HCT116 (cell line): ENCODE data around the gene GNG13. TPM values are rescaled to one million over a fixed set of nuclear protein-coding genes. Genes with fewer than 3 reads are reported as not detected.
"Not testable (repeated sequence)": the region's sequence is repeated elsewhere in the genome, so short reads cannot be mapped to it uniquely, and the experiment has no call there.

Experiments used
- ATAC-seq: fragments of 200-7000 bp; cut with Tn5 transposase; 2 replicates; pipeline ENCODE4 v1.9.1; 2020; ENCODE audit warnings: mild to moderate bottlenecking, moderate library complexity
- BruUV-seq: library from RNA; stranded (reverse); fragments of 400-500 nt; replicated peaks from 2 replicates; lab custom pipeline; 2021; lab: Mats Ljungman, UMichigan
- CTCF ChIA-PET: fragments of 300-600 bp; sonication (Branson Sonifier 250); formaldehyde crosslinking; loops from one replicate; lab custom pipeline; 2021; ENCODE audit warnings: antibody characterized with exemption; lab: Charles Lee
- POLR2A ChIA-PET: fragments of 300-600, 350-600 bp; sonication (Branson Sonifier 250); formaldehyde crosslinking; loops from one replicate; lab custom pipeline; 2021; ENCODE audit warnings: antibody characterized with exemption; lab: Charles Lee
- RAD21 ChIA-PET, 2 experiments: fragments of 300-600 bp; sonication (Branson Sonifier 250); formaldehyde crosslinking; loops; one replicate each; lab custom pipeline; 2023; ENCODE audit warnings: low total read pairs in 2 of 2; ENCODE audit not compliant: uncharacterized antibody in 2 of 2, unreplicated experiment in 2 of 2, low non-redundant PET in 1 of 2; lab: Charles Lee
- DNase-seq: peaks from one replicate; pipeline ENCODE4 v3.0.0-alpha.2; 2010; ENCODE audit warnings: low read depth, low spot score
- H2AFZ ChIP-seq: fragments of 200-600 bp; shearing (Covaris generic), sonication (generic); 2 replicates; pipeline ENCODE4 v1.6.1; 2017; ENCODE audit warnings: low read depth, mixed run types, mixed read lengths, antibody characterized with exemption, low read length; ENCODE audit not compliant: poor library complexity, severe bottlenecking
- H3K27ac ChIP-seq: 2 replicates; pipeline ENCODE4 v1.5.1; 2012; ENCODE audit warnings: low read depth, low read length
- H3K27me3 ChIP-seq: fragments of 200-600 bp; sonication (generic); 2 replicates; pipeline ENCODE4 v1.6.1; 2016; ENCODE audit warnings: mixed run types, low read length, mixed read lengths; ENCODE audit not compliant: insufficient read depth
- H3K36me3 ChIP-seq, 2 experiments: fragments of 200-500 bp in 1 of 2; fragments of 200-600 bp in 1 of 2; sonication (Bioruptor generic) in 1 of 2; sonication (generic) in 1 of 2; 2 replicates each; pipeline versions ENCODE4 v1.5.1 to v1.6.1; 2014 to 2016; ENCODE audit warnings: low read length in 2 of 2, inconsistent platforms in 1 of 2, mixed read lengths in 1 of 2, mixed run types in 1 of 2; ENCODE audit not compliant: insufficient read depth in 2 of 2, control insufficient read depth in 1 of 2
- H3K4me1 ChIP-seq, 2 experiments: fragments of 200-600 bp in 1 of 2; sonication (generic) in 1 of 2; 2 replicates each; pipeline versions ENCODE4 v1.5.1 to v1.6.1; 2012 to 2017; ENCODE audit warnings: low read length in 2 of 2, inconsistent platforms in 1 of 2, mild to moderate bottlenecking in 1 of 2, mixed read lengths in 1 of 2, mixed run types in 1 of 2, moderate library complexity in 1 of 2; ENCODE audit not compliant: insufficient read depth in 2 of 2, control insufficient read depth in 1 of 2
- H3K4me2 ChIP-seq: fragments of 200-600 bp; sonication (generic); 2 replicates; pipeline ENCODE4 v1.6.1; 2017; ENCODE audit warnings: mixed run types, low read length, mixed read lengths
- H3K4me3 ChIP-seq, 2 experiments: fragments of 200-600 bp in 1 of 2; sonication (generic) in 1 of 2; replicated peaks in 1 of 2; 2 replicates each; pipeline ENCODE4 v1.5.1; 2011 to 2016; ENCODE audit warnings: low read length in 2 of 2, control low read depth in 1 of 2, low read depth in 1 of 2, mild to moderate bottlenecking in 1 of 2, mixed read lengths in 1 of 2, mixed run types in 1 of 2
- H3K79me2 ChIP-seq: fragments of 200-600 bp; sonication (generic); 2 replicates; pipeline ENCODE4 v1.6.1; 2017; ENCODE audit warnings: mild to moderate bottlenecking, mixed run types, low read length, moderate library complexity, mixed read lengths; ENCODE audit not compliant: insufficient read depth
- H3K9ac ChIP-seq: fragments of 200-600 bp; sonication (generic); 2 replicates; pipeline ENCODE4 v1.6.1; 2016; ENCODE audit warnings: low read length, mixed read lengths
- H3K9me2 ChIP-seq: fragments of 200-600 bp; sonication (generic), shearing (Covaris generic); 2 replicates; pipeline ENCODE4 v1.6.1; 2017; ENCODE audit warnings: mixed run types, mild to moderate bottlenecking, moderate library complexity; ENCODE audit not compliant: insufficient read depth
- H3K9me3 ChIP-seq, 2 experiments: fragments of 200-500 bp in 1 of 2; fragments of 200-600 bp in 1 of 2; sonication (Bioruptor generic) in 1 of 2; sonication (generic) in 1 of 2; 2 replicates each; pipeline ENCODE4 v1.6.1; 2014 to 2017; ENCODE audit warnings: low read length in 2 of 2, mixed read lengths in 2 of 2, inconsistent platforms in 1 of 2, low read depth in 1 of 2, mild to moderate bottlenecking in 1 of 2, mixed run types in 1 of 2, moderate library complexity in 1 of 2; ENCODE audit not compliant: control insufficient read depth in 1 of 2, insufficient read depth in 1 of 2
- H4K20me1 ChIP-seq: fragments of 200-600 bp; sonication (generic), shearing (Covaris generic); 2 replicates; pipeline ENCODE4 v1.6.1; 2017; ENCODE audit warnings: mixed run types, mild to moderate bottlenecking, moderate library complexity; ENCODE audit not compliant: insufficient read depth
- ELF1 ChIP-seq: IDR thresholded peaks from 2 replicates; pipeline ENCODE4 v1.6.1; 2012; ENCODE audit warnings: low read depth, borderline replicate concordance
- EZH2 ChIP-seq: fragments of 200-600 bp; sonication (generic); IDR thresholded peaks from 2 replicates; pipeline ENCODE4 v1.6.1; 2017; ENCODE audit warnings: antibody characterized with exemption, mixed run types
- POLR2A ChIP-seq: IDR thresholded peaks from 2 replicates; pipeline ENCODE4 v1.7.0; 2011; ENCODE audit warnings: borderline replicate concordance; ENCODE audit not compliant: insufficient read depth, insufficient read length; ENCODE audit errors: extremely low read depth
- RAD21 ChIP-seq: IDR thresholded peaks from 2 replicates; pipeline ENCODE4 v1.6.1; 2012; ENCODE audit warnings: low read depth, mild to moderate bottlenecking
- SP1 ChIP-seq: IDR thresholded peaks from 2 replicates; pipeline ENCODE4 v1.6.1; 2012; ENCODE audit warnings: low read depth
- ZFX ChIP-seq: fragments of 450-650 bp; IDR thresholded peaks from 2 replicates; pipeline ENCODE4 v1.6.1; 2017
- intact Hi-C: fragments of 100-400 bp; cut with micrococcal nuclease; formaldehyde crosslinking; loops from 2 replicates; pipeline ENCODE4 v1.10.0; 2022
- total RNA-seq: library from RNA; stranded (reverse); gene quantifications from one replicate; pipeline ENCODE4 v1.2.1, GENCODE V29; 2021; ENCODE audit not compliant: unreplicated experiment

The GNG13 gene
- total RNA-seq, 1 experiment from 2014 or later: not detected

- POLR2A ChIA-PET: no interaction called here
- no peak for DNase-seq
- peak; percentile 29 for ATAC-seq
Measured at GRCh38 chr16:777826-778225, 22.7 kb downstream of the GNG13 start.

GRCh38 chr16:776824-777223 is 23.7 kb downstream of the GNG13 start:
- ChIA-PET RAD21 (no interaction called here), CTCF (interaction anchor here (0.7 to 1.3 kb wide), 2 partner anchors 9 to 57 kb away, joined by 3 to 4 read pairs; no protein-coding TSS in a partner anchor), POLR2A (interaction anchor here (0.6 to 0.7 kb wide), 2 partner anchors 16 to 57 kb away, joined by 3 read pairs; no protein-coding TSS in a partner anchor)
- ATAC-seq: no peak
- Histone ChIP-seq H3K36me3 (no peaks in the 10 kb centered on the region), H3K4me2 (peak overlapping the region; percentile 50; the same call in 1 of the 2 replicates), H3K9me2 (no peaks in the 10 kb centered on the region), H3K4me1 (peaks cover 36 to 55% of the 10 kb centered on the region in 2 experiments), H3K4me3 (no peak overlapping the region), H4K20me1 (no peaks in the 10 kb centered on the region), H2AFZ (no peak overlapping the region), H3K9ac (no peak overlapping the region), H3K27ac (peak overlapping the region; percentile 18; the same call in 1 of the 2 replicates), H3K79me2 (no peaks in the 10 kb centered on the region), H3K27me3 (no peaks in the 10 kb centered on the region), H3K9me3 (no peaks in the 10 kb centered on the region)
- no peak for DNase-seq
- intact Hi-C loops: no loop called here
- TF ChIP-seq ZFX (no peak), EZH2 (no peak), POLR2A (no peak)
- no TSS peak for BruUV-seq

More at GRCh38 chr16:777826-778225, 22.7 kb downstream of the GNG13 start:
- Histone ChIP-seq H3K27ac (peak overlapping the region; percentile 58; the same call in 1 of the 2 replicates), H3K79me2 (no peaks in the 10 kb centered on the region), H3K4me1 (peaks cover 32 to 49% of the 10 kb centered on the region in 2 experiments), H3K4me3 (0 out of 4 replicates have a peak overlapping the region, but pooled peaks of 1 of the 2 experiments have one; percentile 3), H2AFZ (no peak overlapping the region), H3K27me3 (no peaks in the 10 kb centered on the region), H4K20me1 (no peaks in the 10 kb centered on the region), H3K9me3 (no peaks in the 10 kb centered on the region), H3K9me2 (no peaks in the 10 kb centered on the region), H3K9ac (peak overlapping the region; percentile 31), H3K36me3 (no peaks in the 10 kb centered on the region), H3K4me2 (peak overlapping the region; percentile 50)
- intact Hi-C loops: no loop called here
- TF ChIP-seq ELF1 (no peak), RAD21 (no peak), SP1 (no peak)
- ChIA-PET CTCF (no interaction called here), RAD21 (no interaction called here)
- BruUV-seq: no TSS peak

GRCh38 chr16:776298-776697 is 24.2 kb downstream of the GNG13 start:
- H3K36me3 ChIP-seq, H2AFZ ChIP-seq, H4K20me1 ChIP-seq, intact Hi-C loops, POLR2A ChIA-PET, DNase-seq, H3K4me2 ChIP-seq, H3K9ac ChIP-seq, H3K79me2 ChIP-seq, H3K27me3 ChIP-seq, H3K9me3 ChIP-seq, H3K9me2 ChIP-seq, H3K27ac ChIP-seq, RAD21 ChIA-PET, H3K4me3 ChIP-seq, ATAC-seq, BruUV-seq: not testable (repeated sequence)
- peaks cover 36 to 55% of the 10 kb centered on the region in 2 experiments for H3K4me1 ChIP-seq
- CTCF ChIA-PET: interaction anchor here (0.7 to 1.3 kb wide), 2 partner anchors 9 to 57 kb away, joined by 3 to 4 read pairs; no protein-coding TSS in a partner anchor
